ENCODE measurements around the gene DIP2C.

The DIP2C gene

DNA sequence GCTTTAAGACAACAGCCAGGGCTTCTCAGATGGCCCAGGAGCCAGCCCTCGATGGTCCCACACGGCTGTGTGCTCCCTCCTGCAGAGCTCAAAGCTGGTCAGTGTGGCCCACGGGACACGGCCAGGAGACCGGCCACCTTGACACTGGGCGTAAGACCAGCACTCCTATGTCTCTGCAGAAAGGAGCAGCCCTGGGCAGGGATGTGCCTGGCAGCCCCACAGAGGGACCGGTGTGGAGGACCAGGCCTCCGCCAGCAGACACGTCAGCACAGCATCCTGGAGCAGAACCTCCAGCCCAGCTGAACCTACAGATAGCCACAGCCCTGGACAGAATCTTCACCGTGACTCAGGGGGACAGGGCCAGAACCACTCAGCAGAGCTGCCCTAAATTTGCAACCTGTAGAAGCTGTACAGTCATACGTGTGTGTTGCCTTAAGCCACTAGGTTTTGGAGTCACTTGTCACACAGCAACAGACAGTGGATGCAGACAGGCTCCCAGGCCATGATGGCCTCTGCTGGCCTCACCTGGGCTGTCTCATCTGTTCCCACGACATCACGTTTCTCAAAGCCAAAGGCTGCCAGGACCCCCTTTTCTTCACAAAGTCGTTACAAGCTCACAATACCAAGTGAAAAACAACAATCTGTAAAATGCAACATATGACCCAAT, 132.4 kb downstream of the DIP2C start:
- DNase-seq (ENCODE audit: low read depth) = no peak

DNA sequence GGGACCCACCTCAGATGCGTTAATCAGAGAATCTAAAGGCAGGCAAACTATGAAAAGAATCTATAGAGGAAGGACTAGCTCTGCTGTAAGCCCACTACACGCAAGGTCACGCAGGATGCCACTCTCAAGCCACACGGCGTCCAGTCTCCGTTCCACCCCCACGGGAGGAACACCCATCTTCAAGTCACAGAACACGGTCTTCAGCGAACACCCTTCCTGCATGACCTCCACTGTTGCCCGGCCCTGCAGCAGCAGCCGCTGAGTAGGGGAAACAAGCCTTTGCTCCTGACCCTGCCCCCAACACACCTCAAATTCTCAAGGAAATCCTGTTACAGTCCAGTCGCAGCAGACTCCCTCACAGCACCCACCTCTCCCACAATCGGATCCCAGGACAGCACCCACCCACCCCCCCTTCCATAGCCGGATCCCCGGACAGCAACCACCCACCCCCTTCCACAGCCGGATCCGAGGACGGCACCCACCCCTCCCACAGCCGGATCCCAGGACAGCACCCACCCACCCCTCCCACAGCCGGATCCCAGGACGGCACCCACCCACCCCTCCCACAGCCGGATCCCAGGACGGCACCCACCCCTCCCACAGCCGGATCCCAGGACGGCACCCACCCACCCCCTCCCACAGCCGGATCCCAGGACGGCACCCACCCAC, 133.7 kb downstream of the DIP2C start:
- no peaks in the 10 kb centered on the region for H3K4me1 ChIP-seq (ENCODE audit: control insufficient read depth, insufficient read depth, low read length)
- H3K4me3 ChIP-seq (ENCODE audit: low read length) = no peak overlapping the region
- H3K9me3 ChIP-seq (ENCODE audit: control insufficient read depth, low read length) = no peaks in the 10 kb centered on the region
- H3K27me3 ChIP-seq (replicated peaks; ENCODE audit: control insufficient read depth, insufficient read depth, low read length) = no peaks in the 10 kb centered on the region
- no peaks in the 10 kb centered on the region for H3K36me3 ChIP-seq (ENCODE audit: control insufficient read depth, insufficient read depth, low read length, severe bottlenecking)
- DNase-seq (ENCODE audit: low read depth) = no peak
- no peak overlapping the region for H3K9ac ChIP-seq (ENCODE audit: low read length)

More for the DNA sequence above, 132.4 kb downstream of the DIP2C start:
- no peaks in the 10 kb centered on the region for H3K9me3 ChIP-seq (ENCODE audit: control insufficient read depth, low read length)
- H3K27me3 ChIP-seq (replicated peaks; ENCODE audit: control insufficient read depth, insufficient read depth, low read length) = no peaks in the 10 kb centered on the region
- H3K4me1 ChIP-seq (ENCODE audit: control insufficient read depth, insufficient read depth, low read length) = no peaks in the 10 kb centered on the region
- H3K4me3 ChIP-seq (ENCODE audit: low read length) = no peak overlapping the region
- H3K9ac ChIP-seq (ENCODE audit: low read length) = no peak overlapping the region
- H3K36me3 ChIP-seq (ENCODE audit: control insufficient read depth, insufficient read depth, low read length, severe bottlenecking) = no peaks in the 10 kb centered on the region

- Histone ChIP-seq H3K4me1 (ENCODE audit: control insufficient read depth, insufficient read depth, low read length) (no peaks in the 10 kb centered on the region), H3K27me3 (replicated peaks; ENCODE audit: control insufficient read depth, insufficient read depth, low read length) (no peaks in the 10 kb centered on the region), H3K9me3 (ENCODE audit: control insufficient read depth, low read length) (no peaks in the 10 kb centered on the region), H3K36me3 (ENCODE audit: control insufficient read depth, insufficient read depth, low read length, severe bottlenecking) (no peaks in the 10 kb centered on the region), H3K4me3 (ENCODE audit: low read length) (no peak overlapping the region), H3K9ac (ENCODE audit: low read length) (no peak overlapping the region)
- DNase-seq (ENCODE audit: low read depth) = no peak
Measured at GRCh38 chr10:555281-555680, 134.2 kb downstream of the DIP2C start.

DNA sequence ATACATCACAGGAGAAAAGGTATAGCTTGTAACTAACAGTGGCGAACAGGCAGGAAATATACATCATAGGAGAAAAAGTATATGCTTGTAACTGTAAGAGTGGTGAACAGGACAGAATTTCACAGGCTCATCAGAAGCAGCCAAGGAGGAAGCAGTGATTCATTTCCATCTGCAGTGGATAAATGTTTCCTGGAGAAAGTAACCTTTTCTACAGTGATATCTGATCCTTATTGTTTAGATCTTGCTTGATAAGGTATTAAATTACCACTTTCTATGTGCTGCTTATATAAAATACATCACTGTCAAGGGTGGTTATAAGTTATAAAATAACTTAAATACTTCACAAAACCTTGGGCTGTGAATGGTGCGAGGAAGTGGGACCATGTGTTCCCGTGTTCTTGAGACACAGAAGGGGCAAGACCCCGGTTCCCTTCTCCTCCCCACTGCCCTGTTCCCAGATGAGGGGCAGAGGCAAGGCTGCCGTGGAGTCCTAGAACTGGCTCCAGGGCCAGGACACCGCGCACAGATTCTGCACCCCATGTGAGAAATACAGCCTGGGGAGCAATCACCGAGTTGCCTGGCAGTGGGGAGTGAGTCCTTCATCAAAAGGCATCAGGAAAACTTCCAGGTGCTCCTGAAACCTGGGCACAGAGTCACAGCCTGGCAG, 135.2 kb downstream of the DIP2C start:
- Histone ChIP-seq H3K27me3 (replicated peaks; ENCODE audit: control insufficient read depth, insufficient read depth, low read length) (no peaks in the 10 kb centered on the region), H3K4me3 (ENCODE audit: low read length) (no peak overlapping the region), H3K4me1 (ENCODE audit: control insufficient read depth, insufficient read depth, low read length) (no peaks in the 10 kb centered on the region), H3K9me3 (ENCODE audit: control insufficient read depth, low read length) (no peaks in the 10 kb centered on the region), H3K36me3 (ENCODE audit: control insufficient read depth, insufficient read depth, low read length, severe bottlenecking) (no peaks in the 10 kb centered on the region), H3K9ac (ENCODE audit: low read length) (no peak overlapping the region)
- DNase-seq (ENCODE audit: low read depth) = peak; percentile 33

DNA sequence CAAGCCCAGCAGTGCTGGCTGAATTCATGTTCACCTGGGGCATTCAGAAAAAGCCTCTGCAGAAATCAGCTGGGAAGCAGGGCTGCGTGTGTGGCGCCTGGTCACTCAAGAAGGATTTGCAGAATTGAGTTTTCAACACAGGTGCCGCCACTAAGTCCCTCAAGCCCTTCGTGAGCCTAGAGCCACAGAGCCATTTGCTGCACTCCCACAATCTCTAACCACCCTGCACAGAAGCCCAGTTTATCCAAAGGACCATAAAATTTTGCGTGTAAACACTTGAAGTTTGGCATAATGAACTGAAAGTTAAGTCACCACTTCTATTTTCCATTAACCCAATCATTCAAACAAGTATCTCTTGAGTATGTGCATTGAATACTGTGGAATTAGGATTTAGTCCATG, 136.2 kb downstream of the DIP2C start:
- H3K9ac ChIP-seq (ENCODE audit: low read length) = no peak overlapping the region
- no peak overlapping the region for H3K4me3 ChIP-seq (ENCODE audit: low read length)
- DNase-seq (ENCODE audit: low read depth) = no peak
- no peaks in the 10 kb centered on the region for H3K4me1 ChIP-seq (ENCODE audit: control insufficient read depth, insufficient read depth, low read length)
- no peaks in the 10 kb centered on the region for H3K36me3 ChIP-seq (ENCODE audit: control insufficient read depth, insufficient read depth, low read length, severe bottlenecking)
- no peaks in the 10 kb centered on the region for H3K9me3 ChIP-seq (ENCODE audit: control insufficient read depth, low read length)
- H3K27me3 ChIP-seq (replicated peaks; ENCODE audit: control insufficient read depth, insufficient read depth, low read length) = no peaks in the 10 kb centered on the region

DNA sequence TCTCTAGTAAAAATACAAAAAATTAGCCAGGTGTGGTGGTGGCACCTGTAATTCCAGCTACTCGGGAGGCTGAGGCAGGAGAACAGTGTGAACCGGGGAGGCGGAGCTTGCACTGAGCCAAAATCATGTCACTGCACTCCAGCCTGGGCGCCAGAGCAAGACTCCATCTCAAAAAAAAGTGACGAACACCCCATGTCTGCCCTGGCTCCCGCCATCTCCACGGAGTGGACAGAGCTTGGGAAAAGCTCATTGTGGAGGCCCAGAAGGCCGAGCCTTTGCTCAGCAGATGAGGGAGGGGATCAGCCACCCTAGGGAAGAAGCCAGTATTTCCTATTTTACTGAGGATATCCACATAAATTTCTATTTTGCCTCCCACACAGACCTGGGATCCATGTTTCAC, 136.8 kb downstream of the DIP2C start:
- Histone ChIP-seq H3K27me3 (replicated peaks; ENCODE audit: control insufficient read depth, insufficient read depth, low read length) (no peaks in the 10 kb centered on the region), H3K4me1 (ENCODE audit: control insufficient read depth, insufficient read depth, low read length) (no peaks in the 10 kb centered on the region), H3K9ac (ENCODE audit: low read length) (no peak overlapping the region), H3K4me3 (ENCODE audit: low read length) (no peak overlapping the region), H3K36me3 (ENCODE audit: control insufficient read depth, insufficient read depth, low read length, severe bottlenecking) (no peaks in the 10 kb centered on the region), H3K9me3 (ENCODE audit: control insufficient read depth, low read length) (no peaks in the 10 kb centered on the region)
- no peak for DNase-seq (ENCODE audit: low read depth)

DNA sequence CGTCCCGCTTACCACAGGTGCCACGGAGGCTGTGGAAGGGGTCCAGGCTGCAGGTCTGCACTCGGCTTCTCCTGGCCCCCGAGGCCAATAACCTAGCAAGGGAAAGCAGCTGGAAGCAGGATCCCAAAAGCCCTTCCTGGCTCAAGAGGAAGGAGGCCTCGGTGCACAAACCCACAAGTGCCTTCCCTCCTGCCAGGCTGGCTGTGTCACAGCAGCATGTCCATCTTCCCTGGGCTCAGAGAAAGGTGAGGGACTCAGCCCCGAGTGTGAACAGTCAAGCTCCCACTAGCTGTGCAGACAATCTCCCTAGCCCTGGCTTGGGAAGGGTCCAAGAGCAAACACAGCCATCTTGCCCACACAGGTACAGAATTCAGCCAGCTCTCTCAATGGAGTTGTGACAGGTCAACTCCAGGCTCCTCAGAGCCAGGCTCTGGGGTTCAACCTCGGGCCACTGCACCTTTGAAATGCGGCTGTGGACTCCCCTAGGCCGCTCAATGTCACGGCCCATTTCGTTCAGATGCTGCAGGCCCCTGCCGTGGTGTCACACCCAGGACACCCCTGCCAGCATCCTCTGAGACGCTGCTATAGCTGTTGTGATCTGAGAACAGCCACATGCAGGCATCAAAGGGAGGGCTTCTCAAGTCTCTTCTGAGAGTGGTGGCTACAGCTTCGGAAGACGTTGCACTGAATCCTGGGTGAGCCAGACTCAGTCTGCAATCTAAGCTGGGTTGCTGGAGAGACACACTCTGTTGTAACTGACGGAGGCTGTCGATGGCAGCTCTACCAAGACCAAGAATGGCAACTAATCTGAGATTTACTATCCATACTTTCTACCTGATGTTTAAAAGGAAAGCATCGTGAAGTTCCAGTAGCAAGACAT, 137.9 kb downstream of the DIP2C start:
- no peak overlapping the region for H3K4me3 ChIP-seq (ENCODE audit: low read length)
- H3K36me3 ChIP-seq (ENCODE audit: control insufficient read depth, insufficient read depth, low read length, severe bottlenecking) = no peaks in the 10 kb centered on the region
- no peaks in the 10 kb centered on the region for H3K4me1 ChIP-seq (ENCODE audit: control insufficient read depth, insufficient read depth, low read length)
- H3K9me3 ChIP-seq (ENCODE audit: control insufficient read depth, low read length) = no peaks in the 10 kb centered on the region
- H3K9ac ChIP-seq (ENCODE audit: low read length) = no peak overlapping the region
- no peak for DNase-seq (ENCODE audit: low read depth)
- H3K27me3 ChIP-seq (replicated peaks; ENCODE audit: control insufficient read depth, insufficient read depth, low read length) = no peaks in the 10 kb centered on the region

- DNase-seq (ENCODE audit: low read depth) = no peak
- H3K27me3 ChIP-seq (replicated peaks; ENCODE audit: control insufficient read depth, insufficient read depth, low read length) = no peaks in the 10 kb centered on the region
Measured at GRCh38 chr10:550665-551372, 138.6 kb downstream of the DIP2C start.

GRCh38 chr10:549391-549790, 140.1 kb downstream of the DIP2C start:
- no peaks in the 10 kb centered on the region for H3K36me3 ChIP-seq (ENCODE audit: control insufficient read depth, insufficient read depth, low read length, severe bottlenecking)
- no peak overlapping the region for H3K9ac ChIP-seq (ENCODE audit: low read length)
- no peaks in the 10 kb centered on the region for H3K27me3 ChIP-seq (replicated peaks; ENCODE audit: control insufficient read depth, insufficient read depth, low read length)
- H3K4me1 ChIP-seq (ENCODE audit: control insufficient read depth, insufficient read depth, low read length) = no peaks in the 10 kb centered on the region
- H3K9me3 ChIP-seq (ENCODE audit: control insufficient read depth, low read length) = no peaks in the 10 kb centered on the region
- no peak overlapping the region for H3K4me3 ChIP-seq (ENCODE audit: low read length)
- no peak for DNase-seq (ENCODE audit: low read depth)

More at GRCh38 chr10:550665-551372, 138.6 kb downstream of the DIP2C start:
- Histone ChIP-seq H3K9me3 (ENCODE audit: control insufficient read depth, low read length) (no peaks in the 10 kb centered on the region), H3K36me3 (ENCODE audit: control insufficient read depth, insufficient read depth, low read length, severe bottlenecking) (no peaks in the 10 kb centered on the region), H3K4me3 (ENCODE audit: low read length) (no peak overlapping the region), H3K4me1 (ENCODE audit: control insufficient read depth, insufficient read depth, low read length) (no peaks in the 10 kb centered on the region), H3K9ac (ENCODE audit: low read length) (no peak overlapping the region)

GRCh38 chr10:548238-548901, 141.1 kb downstream of the DIP2C start:
- no peaks in the 10 kb centered on the region for H3K4me1 ChIP-seq (ENCODE audit: control insufficient read depth, insufficient read depth, low read length)
- no peaks in the 10 kb centered on the region for H3K9me3 ChIP-seq (ENCODE audit: control insufficient read depth, low read length)
- H3K27me3 ChIP-seq (replicated peaks; ENCODE audit: control insufficient read depth, insufficient read depth, low read length) = no peaks in the 10 kb centered on the region
- H3K4me3 ChIP-seq (ENCODE audit: low read length) = no peak overlapping the region
- no peak for DNase-seq (ENCODE audit: low read depth)
- no peaks in the 10 kb centered on the region for H3K36me3 ChIP-seq (ENCODE audit: control insufficient read depth, insufficient read depth, low read length, severe bottlenecking)
- H3K9ac ChIP-seq (ENCODE audit: low read length) = no peak overlapping the region

Data from adipocyte (in vitro differentiated cells).